ENCODE data around the gene RAD51B.
A peak's percentile ranks its signal among the peaks of the same experiment; 100 is the strongest.

The RAD51B gene

GRCh38 chr14:68145539-68145938, 326.0 kb downstream of the RAD51B start:
- peak; percentile 57 for DNase-seq (ENCODE audit: low read depth)

DNA sequence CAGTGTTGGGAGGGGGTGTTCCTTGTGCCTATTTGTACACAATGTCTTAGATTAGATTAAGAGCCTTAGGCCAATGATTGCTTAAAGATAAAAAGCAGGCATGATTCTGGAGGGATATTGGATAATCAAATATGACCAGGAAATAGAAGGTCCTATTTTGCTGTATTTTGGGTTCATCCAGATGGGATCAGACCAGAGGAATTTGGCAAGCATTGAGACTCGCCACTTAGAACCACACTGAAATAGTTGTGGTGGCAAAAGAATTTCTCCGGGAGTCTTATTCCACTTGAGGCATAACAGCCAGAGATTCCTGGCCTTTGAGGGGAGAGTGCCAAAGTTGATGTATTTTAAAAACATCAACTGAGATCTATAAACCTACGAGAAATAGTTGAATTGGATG, 327.2 kb downstream of the RAD51B start:
- peak; percentile 96 for DNase-seq (ENCODE audit: low read depth)

DNA sequence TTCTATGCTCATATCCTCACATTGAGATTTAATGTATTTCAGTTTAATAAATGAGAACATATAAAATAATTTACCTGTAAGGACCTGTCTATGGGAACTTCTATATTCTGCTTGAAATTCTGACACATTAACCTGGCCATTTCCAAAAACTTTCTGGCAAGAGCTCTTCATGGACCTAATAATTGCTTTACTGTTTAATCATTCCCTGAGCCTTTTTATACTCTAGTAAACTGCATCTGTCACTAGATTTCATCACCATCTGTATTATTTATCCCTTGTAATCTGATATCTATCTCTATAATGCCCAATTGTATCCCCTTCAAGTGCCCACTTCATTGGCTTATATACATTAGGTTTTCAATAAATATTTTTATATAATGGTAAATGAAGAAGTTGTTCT, 327.7 kb downstream of the RAD51B start:
- DNase-seq (ENCODE audit: low read depth): peak; percentile 36

GRCh38 chr14:68148276-68148675, 328.7 kb downstream of the RAD51B start:
- DNase-seq (ENCODE audit: low read depth): peak; percentile 68

GRCh38 chr14:68148763-68149162, 329.2 kb downstream of the RAD51B start:
- DNase-seq (ENCODE audit: low read depth): no peak

DNA sequence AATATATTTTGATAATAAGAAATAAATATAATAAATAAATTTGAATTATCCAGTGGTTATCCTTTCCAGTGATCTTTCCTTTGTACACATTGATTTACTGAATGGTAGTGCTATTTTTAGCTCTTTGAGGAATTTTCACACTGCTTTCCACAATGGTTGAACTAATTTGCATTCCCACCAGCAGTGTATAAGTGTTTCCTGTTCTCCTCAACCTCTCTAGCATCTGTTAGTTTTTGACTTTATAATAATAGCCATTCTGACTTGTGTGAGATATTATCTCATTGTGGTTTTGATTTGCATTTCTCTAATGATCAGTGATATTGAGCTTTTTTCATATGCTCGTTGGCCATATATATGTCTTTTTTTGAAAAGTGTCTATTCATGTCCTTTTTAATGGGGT, 333.7 kb downstream of the RAD51B start:
- no peak for DNase-seq (ENCODE audit: low read depth)

DNA sequence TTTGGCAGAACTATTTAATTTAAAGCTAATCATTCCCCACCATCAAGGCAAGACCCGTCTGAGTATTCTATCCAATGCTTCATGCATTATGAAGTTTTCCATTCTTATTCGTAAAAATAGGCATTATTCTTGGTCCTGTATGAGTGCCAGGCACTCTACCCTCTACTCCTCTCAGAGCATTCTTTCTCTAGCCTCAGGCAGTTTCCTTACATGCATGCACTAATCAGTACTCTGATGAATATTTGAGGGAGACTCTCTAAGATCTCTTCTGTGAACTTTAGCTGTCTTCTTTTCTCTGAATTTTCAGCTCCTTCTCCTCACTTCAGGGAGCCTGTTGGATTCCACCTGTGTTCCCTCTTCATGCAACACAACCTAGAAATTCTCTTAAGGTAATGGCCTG, 334.7 kb downstream of the RAD51B start:
- no peak for DNase-seq (ENCODE audit: low read depth)

- no peak for DNase-seq (ENCODE audit: low read depth)
Measured at GRCh38 chr14:68157971-68158371, 338.4 kb downstream of the RAD51B start.

DNA sequence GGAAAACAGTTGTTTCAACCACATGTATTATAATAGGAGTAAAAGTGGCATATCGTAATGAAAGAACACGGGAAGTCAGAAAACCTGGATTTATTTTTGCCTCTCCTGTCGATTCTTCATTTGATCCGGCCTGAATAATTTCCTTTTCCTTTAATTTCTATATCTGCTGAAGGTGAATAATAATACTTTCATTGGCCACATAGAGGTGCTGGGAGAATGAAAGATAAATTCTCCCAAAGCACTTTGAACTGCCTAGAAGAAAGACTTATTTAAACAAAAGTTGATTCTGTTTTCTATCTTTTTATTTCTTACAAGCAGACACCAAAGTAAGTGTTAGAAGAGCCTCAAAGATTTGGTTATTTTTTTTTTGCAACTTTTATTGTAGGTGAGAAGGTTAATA, 339.1 kb downstream of the RAD51B start:
- DNase-seq (ENCODE audit: low read depth): no peak

DNA sequence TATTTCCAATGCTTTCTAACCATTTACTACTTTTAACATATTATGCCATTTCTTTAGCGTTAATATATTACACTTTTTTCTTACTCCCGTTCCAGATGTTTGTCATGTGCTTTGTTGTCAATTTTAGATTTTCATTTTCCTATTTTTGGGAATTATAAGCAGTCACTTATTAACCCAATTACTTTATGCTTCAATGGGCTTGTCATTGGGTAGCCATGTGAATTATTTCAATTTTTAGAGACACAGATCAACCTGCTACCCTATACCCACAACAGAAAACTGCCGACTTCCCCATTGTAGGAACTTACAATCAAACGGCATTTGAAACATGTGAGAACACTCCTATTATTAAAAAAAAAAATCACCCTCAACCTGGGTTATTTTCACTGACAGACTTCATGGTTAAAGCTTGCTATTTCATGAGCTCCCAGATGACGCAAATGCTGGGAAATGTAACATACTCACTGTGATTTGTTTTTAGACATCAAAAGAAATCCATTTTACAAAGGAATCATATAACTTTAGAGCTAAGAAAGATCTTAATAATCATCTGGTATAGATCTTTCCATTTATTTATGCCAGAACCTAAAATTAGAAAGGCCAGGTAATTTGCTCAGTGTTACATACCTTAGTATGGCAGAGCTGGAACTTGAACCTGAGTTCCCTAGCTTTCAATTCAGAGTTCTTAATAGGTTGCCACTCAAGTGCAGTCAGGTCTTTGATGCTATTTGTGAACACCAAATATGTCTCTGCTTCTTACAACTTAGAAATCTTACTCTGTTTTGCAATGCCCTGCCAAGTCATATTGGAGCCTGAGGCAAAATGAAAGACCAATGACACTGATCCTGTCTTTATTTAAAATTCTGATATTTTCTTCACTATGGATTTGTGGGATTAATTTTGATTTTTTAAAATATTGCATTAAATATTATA, 340.4 kb downstream of the RAD51B start:
- no peak for DNase-seq (ENCODE audit: low read depth)

DNA sequence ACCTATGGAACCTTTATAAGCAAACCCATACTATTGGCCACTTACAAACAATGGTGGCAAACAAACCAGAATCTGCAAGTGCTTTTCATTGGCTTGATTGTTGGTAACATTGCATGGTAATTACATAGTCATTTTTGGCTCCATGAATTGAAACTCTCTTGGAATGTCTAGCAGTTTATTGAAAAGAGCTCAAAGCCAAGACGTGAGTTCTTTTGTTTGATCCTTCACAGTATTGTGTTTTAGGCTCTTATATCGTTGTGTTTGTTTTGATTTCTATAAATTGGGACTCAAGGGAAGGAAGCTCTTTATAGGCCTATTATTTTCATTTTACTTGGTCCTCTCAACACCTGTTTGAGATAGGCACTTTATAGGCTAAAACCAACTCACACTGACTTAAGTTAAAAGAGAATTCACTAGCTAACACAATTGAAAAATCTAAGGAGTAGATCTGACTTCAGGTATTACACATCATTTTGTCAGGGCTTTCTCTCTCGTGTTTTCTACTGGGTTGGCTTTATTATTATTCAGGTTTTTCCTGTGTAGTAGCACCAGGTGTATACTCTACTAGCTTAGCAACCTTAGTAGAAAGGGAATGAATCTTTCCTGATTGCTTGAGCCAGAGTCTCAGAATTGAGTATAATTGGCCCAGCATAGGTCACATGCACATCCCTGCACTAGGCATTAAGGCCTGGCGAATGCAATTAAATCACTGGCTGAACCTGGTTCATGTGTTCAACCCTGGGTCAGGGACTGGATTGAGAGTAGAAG, 341.4 kb downstream of the RAD51B start:
- DNase-seq (ENCODE audit: low read depth): no peak

GRCh38 chr14:68162887-68163286, 343.3 kb downstream of the RAD51B start:
- DNase-seq (ENCODE audit: low read depth): no peak

DNA sequence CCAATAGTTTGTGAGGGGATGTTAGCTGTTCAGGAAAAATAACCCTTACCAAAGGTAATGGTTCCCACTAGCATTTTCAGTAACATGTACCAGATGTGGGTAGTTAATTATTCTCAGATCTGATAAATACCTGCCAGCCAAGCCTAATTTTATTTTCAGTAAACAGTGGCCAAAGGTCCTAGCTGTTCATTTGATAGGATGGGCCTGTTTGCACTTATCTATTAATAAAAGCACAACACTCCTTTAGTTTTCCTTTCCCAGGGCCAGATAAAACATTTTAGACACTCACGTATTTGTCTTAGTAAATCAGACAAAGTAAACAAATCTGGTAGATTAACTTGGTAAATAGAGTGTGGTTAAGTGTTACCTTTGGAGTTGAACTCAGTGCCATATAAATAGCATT, 345.1 kb downstream of the RAD51B start:
- no peak for DNase-seq (ENCODE audit: low read depth)

DNA sequence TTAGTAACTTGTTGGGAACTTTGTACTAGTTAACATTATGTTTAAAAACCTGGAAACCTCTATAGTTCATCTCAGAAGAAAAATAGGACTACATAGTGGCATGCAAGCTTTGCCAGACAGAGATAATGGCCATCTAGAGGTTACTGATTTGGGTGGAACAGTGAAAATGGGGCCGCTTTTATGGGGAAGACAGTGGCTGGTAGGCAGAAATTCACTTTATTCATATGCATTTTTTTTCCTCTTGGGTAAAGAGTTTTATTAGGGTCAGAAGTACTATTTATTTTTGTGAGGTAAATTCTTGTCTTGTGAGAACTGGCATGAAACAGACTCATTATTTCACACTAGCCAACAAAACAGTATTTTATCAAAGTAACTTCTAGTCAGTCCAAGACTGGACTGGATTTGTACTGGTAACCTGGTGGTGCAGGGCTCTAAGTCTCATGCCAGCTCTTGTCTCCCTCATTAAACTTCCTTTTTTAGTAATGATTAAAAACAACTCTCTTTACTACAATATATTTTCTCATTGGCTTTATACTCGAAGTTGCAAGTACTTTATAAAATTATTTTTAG, 345.8 kb downstream of the RAD51B start:
- DNase-seq (ENCODE audit: low read depth): no peak

DNA sequence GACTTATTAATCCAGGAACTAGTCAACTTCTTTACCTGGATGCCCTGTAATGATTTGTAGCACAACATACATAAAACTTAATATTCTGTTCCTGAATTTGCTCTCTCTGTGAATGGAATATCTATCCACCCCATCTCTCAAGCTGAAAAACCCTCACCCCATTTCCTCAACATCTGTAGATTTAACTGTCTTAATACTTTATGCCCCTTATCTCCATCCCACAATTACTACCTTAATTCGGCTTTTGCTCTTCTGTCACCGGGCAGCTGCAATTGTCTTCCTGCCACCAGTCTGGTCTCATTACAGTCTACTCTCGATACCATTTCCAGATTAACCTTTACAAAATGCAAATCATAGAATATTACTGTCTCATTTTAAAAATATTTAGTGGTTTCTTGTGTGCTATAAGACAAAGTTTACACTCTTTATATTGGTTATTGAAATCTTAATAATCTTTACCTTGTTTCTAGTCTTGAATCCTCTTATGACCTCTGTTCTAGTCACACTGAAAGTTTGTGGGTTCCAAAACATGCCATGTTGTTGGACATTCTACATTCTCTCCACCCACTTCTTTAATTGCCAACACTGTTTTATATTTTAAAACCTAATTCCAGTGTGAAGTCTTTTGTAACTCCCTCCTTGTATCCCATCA, 347.3 kb downstream of the RAD51B start:
- no peak for DNase-seq (ENCODE audit: low read depth)

DNA sequence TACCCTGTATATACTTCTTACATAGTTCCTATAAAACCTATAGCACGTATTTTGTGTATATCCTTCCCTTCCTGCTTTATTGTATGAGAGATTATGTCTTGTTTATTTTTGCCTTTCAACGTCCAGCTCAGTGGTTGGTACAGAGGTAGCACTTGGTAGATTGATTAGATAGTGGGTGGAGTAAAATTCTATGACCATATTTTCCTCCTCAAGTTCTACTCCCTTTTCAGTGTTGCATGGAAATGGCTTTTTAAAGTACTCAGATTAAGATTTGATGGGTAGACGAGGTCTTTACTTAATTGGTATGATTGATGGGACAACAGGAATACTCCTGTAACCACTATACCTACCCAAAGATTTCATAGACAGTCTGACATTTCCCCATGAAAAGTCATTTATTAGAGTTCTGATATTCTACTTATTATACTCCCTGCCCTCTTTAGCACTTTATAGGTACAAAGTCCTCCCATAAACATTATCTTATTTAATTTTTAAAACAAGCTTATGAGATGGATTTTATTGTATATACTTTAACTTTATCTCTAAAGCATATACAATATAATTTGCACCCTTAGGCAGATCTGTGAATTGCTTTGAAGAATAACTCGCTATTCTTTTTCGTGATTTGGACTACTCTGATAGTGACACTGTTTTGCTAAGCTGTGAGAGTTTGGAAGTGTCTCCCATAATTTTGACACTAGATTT, 348.0 kb downstream of the RAD51B start:
- no peak for DNase-seq (ENCODE audit: low read depth)

- DNase-seq (ENCODE audit: low read depth): no peak
Measured at GRCh38 chr14:68168460-68169109, 349.0 kb downstream of the RAD51B start.

DNA sequence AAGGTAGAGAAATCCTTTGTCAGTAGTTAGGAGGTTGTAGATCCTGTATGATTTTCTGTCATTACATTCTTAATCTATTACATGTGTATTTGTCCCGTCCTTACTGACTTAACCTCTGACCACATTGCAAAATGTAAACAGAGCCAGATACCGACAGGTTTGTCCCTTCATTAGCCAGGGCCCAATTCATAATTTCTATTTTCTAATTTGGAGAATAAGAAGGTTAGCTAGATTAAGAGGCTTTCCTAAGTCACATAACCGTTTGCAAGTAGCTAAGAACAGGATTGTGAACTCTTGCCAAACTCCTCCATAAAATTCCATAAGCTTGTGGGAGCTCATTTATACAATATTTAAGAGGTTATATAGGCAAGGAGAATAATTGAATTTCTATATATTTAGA, 352.6 kb downstream of the RAD51B start:
- DNase-seq (ENCODE audit: low read depth): no peak

DNA sequence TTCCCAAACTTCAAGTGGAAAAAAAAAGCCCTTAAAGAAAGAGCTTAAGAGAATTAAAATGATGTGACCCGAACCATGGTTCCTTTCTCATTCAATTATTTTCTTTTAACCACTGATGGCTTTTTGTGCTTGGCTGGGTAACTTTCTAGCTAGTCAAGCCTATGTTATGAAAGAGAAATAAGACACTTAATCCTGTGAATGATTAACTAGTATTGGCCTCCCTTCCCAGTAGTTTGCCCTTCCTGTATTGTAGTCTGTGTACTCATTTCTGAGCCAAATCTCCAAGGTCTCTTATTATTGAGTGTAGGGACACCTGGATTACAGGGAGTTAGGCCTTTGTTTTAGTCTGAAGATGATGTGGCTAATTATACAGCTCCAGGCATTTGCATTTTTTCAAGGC, 353.0 kb downstream of the RAD51B start:
- no peak for DNase-seq (ENCODE audit: low read depth)

DNA sequence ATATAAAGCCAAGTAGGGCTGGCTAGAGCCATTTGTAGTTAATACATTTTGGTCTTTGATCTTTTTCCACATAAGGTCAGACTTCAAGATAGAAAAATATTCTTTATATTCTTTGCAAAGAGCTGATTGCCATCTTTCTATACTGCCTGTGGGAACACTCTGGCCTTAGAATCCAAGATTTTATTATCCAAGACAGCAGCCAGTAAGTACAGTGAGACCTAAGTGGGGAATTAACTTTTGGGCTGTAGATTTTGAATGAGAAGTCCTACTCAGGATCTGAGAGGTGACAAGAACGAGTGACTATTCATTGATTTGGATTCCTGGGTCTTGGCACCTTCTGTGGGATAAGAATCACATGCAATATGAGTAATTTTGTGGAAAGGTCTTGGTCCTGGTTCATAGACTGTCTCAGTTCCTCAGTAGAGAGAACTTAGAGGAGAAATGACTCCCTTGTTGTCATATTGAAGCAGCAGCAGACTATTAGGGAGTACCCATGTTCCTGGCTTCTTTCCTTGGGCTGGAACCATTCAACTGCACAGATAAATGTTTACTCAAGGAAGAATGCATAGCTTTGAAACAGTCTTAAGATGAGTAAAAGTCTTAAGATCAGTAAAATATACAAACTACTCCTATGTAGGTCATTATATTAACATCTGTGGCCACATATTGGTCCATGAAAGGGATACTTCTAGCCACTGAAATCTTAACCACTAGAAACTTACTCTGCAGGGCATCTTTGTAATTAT, 353.8 kb downstream of the RAD51B start:
- DNase-seq (ENCODE audit: low read depth): no peak
